Astrocyte (in vitro differentiated cells and primary cell): ENCODE results near the gene GALNT2.

Source experiments
- CTCF ChIP-seq: IDR thresholded peaks from 2 replicates; pipeline ENCODE4 v1.5.1; 2011; ENCODE audit warnings: low read depth, mild to moderate bottlenecking, inconsistent platforms, low read length, moderate library complexity; ENCODE audit not compliant: insufficient read depth
- EZH2 ChIP-seq: IDR thresholded peaks from 2 replicates; pipeline ENCODE4 v1.6.1; 2012; ENCODE audit warnings: mild to moderate bottlenecking, low read length, inconsistent platforms; ENCODE audit not compliant: insufficient read depth

GRCh38 chr1:230156068-230156467, 89.0 kb downstream of the GALNT2 start:
- no peak for TF ChIP-seq CTCF
- TF ChIP-seq EZH2 = no peak
